GM18517 (cell line): ENCODE data around the gene SPIRE1.
"Not testable (repeated sequence)": the region's sequence is repeated elsewhere in the genome, so short reads cannot be mapped to it uniquely, and the experiment has no call there.

Experiments
- ATAC-seq: cut with Tn5 transposase; IDR thresholded peaks from one replicate; pipeline ENCODE4 v1.9.1; 2021; ENCODE audit warnings: mild to moderate bottlenecking, moderate library complexity; ENCODE audit not compliant: unreplicated experiment

The SPIRE1 gene

GRCh38 chr18:12556946-12557806 is 100.7 kb downstream of the SPIRE1 start:
- no peak for ATAC-seq

DNA sequence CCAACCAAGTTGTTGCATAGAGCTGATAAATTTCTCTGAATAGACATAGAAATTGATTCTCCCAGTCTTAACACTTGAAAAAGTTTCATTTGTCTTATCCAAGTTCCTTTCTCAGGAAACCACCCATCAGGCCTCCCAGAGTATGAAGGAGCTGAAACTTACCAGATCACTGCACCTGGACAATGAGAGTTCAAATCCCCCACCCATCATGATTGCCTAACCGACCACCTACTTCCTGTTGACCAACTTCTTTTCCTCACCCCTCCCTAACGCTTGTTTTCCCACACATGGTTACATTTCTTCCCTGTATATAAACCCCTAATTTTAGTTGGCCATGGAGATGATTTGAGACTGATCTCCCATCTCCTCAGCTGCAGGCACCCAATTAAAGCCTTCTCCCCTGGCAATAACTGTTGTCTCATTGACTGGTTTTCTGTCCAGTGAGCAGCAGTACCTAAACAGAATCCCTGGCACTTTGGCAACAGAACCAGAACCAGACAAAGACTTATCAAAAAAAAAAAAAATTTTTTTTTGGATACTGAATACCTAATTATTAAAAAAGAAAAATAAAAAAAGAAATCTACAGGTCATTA is 103.0 kb downstream of the SPIRE1 start:
- no peak for ATAC-seq

DNA sequence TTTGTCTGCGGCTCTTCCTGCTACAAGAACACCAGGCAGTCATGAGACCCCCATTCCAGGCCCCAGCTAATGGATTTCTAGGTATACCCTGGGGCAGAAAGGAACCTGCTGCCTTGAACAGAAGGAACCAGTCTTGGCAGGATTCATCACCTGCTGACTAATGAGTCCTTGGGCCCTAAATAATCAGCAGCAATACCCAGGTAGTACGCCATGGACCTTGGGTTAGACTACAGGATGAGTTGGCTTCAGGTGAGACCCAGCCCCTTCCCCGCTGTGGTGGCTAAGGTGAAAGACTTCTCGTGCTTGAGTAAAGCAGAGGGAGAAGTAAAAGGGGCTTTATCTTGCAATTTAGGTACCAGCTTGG is 105.0 kb downstream of the SPIRE1 start:
- no peak for ATAC-seq

DNA sequence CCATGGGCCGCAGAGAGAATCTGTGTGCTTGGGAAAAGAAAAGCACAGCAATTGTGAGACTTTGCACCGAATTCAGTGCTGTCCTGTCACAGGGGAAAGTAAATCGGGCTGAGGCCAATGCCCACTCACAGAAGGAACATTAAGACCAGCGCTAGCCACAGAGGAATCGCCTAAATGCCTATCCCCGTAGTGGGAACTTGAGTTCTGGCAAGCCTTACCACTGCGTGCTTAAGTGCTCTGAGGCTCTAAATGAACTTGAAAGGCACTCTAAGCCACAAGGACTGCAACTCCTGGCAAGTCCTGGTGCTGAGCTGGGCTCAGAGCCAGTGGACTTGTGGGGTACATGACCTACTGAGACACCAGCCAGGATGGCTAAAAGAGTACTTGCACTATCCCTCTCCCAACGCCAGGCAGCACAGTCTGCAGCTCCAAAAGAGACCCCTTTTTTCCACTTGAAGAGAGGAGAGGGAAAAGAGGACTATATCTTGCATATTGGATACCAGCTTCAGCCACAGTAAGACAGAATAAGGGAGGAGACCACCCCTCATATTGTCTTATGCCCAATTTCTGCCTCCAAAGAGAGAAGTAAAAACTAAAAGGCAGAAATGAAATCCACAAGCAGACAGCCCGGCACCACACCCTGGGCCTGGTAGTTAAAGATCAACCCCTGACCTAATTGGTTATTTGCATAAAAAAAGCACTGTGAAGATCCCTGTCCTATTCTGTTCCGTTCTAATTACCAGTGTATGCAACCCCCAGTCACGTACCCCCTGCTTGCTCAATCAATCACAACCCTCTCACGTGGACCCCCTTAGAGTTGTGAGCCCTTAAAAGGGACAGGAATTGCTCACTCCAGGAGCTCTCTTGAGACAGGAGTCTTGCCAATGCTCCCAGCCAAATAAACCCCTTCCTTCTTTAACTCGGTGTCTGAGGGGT is 105.7 kb downstream of the SPIRE1 start:
- not testable (repeated sequence) for ATAC-seq

DNA sequence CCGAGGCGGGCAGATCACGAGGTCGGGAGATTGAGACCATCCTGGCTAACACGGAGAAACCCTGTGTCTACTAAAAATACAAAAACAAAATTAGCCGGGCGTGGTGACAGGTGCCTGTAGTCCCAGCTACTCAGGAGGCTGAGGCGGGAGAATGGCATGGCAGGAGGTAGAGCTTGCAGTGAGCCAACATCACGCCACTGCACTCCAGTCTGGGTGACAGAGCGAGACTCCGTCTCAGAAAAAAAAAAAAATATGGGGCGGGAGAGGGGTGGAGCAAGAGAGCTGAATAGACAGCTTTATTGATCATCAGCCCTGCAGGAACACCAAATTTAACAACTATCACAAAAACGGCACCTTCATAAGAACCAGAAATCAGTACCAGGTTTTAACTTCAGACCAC is 106.4 kb downstream of the SPIRE1 start:
- ATAC-seq, result not testable (repeated sequence)

GRCh38 chr18:12543697-12544096 is 114.2 kb downstream of the SPIRE1 start:
- no peak for ATAC-seq

GRCh38 chr18:12540751-12541150 is 117.2 kb downstream of the SPIRE1 start:
- no peak for ATAC-seq

DNA sequence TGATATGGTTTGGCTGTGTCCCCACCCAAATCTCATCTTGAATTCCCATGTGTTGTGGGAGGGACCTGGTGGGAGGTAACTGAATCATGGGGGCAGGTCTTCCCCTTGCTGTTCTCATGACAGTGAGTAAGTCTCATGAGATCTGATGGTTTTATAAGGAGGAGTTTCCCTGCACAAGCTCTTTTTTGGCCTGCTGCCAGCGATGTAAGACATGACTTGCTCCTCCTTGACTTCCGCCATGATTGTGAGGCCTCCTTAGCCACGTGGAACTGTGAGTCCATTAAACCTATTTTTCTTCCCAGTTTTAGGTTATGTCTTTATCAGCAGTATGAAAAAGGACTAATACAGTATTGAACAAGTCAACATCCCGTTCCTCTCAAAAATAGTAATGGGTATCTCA is 118.7 kb downstream of the SPIRE1 start:
- ATAC-seq, result not testable (repeated sequence)

DNA sequence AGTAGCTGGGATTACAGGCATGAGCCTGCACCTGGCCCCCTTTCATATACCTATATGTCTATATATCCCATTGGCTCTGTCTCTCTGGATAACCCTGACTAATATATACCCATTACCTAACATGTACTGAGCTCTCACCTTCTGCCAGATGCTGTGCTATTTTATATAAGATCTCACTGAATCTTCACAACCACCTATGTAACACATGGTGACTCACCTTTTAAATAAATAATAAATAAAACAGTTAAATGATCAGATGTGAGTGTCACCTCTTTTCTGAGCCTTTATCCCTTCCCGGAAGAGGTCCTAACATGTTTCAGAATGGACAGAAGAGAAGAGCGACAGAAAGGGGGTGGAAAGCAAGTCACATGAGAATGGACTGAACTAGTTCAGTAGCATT is 123.1 kb downstream of the SPIRE1 start:
- ATAC-seq, result no peak

DNA sequence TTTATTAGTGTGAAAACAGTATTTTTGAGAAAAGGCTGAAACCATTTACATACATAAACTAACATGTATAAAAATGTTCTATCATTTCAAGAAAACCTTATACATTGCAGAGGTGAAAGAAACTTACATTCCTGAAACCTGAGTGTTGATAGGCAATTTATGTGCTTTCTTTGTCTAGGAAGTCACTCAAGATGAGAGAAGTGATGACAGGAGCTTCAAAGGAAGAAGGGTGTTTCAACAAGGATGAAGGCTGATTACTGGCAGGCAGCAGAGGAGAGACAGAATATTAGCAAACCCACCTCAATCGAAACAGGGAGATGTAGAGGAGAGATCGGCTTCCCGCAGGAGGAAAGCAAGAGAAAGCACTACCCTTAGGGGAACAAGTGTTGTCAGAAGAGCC is 125.2 kb downstream of the SPIRE1 start:
- ATAC-seq, result no peak

GRCh38 chr18:12531749-12532148 is 126.2 kb downstream of the SPIRE1 start:
- ATAC-seq, result no peak

- ATAC-seq, result no peak
These were observed 137.4 kb downstream of the SPIRE1 start for GRCh38 chr18:12520442-12520992.

DNA sequence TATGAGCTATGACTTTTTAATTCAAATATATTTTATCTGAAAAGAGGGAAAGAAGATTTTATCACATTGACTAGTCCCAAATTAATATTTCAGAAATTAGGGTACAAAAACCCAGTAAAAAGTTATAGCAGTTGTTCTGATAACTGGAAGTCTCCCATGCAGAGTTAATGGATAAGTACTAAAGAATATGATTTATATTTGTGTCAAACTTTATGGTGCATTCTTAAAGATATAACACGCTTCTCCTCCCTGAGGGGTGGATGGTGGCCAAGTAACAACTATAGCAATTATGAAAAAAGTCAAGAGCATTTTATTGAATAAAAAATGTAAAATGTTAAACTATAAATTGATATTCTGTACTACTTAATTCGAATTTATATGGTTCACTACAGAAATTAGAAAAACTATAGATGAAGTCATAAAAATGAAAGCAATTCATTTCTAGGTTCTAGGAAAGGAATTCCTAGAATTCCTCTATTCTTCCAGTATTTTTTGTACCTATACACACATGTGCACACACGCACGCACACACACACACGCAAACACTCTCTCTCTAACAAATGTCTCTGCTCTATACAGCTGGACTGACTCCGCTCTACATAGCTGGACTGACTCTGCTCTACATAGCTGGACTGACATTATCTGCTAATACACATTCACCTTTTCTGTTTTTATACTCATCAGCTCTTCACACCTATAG is 138.9 kb downstream of the SPIRE1 start:
- ATAC-seq, result no peak

GRCh38 chr18:12518326-12518725 is 139.6 kb downstream of the SPIRE1 start:
- no peak for ATAC-seq

GRCh38 chr18:12517142-12517825 is 140.6 kb downstream of the SPIRE1 start:
- no peak for ATAC-seq

- ATAC-seq, result no peak
These were observed 141.8 kb downstream of the SPIRE1 start for GRCh38 chr18:12516049-12516630.

DNA sequence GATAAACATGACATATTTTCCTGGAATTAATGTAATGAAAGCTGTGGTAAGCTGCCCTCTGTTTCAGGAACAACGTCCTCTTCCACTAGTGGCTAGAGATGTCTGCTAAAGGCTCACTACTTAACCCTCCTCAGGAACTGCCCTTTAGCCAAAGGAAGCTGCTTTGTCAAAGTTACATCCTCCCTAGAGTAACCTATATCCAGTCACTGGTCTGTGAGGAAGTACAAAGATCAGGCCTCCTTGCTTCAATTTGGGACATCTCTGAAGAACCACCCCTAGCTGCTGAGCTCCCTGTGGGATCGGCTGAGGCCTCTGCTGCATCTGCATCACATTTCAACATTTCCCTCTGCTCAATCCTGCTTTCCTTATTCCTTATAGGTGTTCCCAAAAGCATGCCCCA is 142.4 kb downstream of the SPIRE1 start:
- ATAC-seq, result no peak

GRCh38 chr18:12507007-12507406 is 150.9 kb downstream of the SPIRE1 start:
- ATAC-seq, result no peak

- ATAC-seq, result no peak
These were observed 156.9 kb downstream of the SPIRE1 start for GRCh38 chr18:12500986-12501385.

DNA sequence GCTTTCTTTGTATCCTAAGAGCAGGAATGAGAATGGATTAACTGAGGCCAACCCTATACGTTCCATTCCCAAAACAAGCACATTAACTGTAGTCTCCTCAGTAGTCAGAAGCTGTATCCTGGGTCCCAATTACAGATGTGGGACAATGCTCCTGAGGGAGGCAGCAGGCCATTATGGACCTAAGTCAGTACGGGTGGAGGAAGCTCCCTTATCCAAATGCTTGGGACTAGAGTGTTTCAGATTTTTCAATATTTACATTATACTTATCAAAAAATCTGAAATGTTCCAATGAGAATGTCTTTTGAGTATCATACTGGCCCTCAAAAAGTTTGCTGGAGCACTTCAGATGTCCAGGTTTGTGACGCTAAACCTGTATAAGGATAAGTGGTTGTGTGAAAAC is 160.1 kb downstream of the SPIRE1 start:
- ATAC-seq, result no peak
